K562 (cell line): ENCODE data around the gene HP. TPM values are rescaled to one million over a fixed set of nuclear protein-coding genes. Genes with fewer than 3 reads are reported as not detected.

Experiments
- ATAC-seq: fragments of 200-7000 bp; cut with Tn5 transposase; 3 replicates; pipeline ENCODE4 v1.9.1; 2020; ENCODE audit warnings: moderate library complexity
- BruUV-seq: library from RNA; stranded (reverse); fragments of 400-500 nt; replicated peaks from 2 replicates; lab custom pipeline; 2021; lab: Mats Ljungman, UMichigan
- CTCF ChIA-PET: fragments of 300-600 bp; formaldehyde crosslinking; extraction: SDS; loops from one replicate; lab custom pipeline; 2021; ENCODE audit warnings: low intra/inter-chr PET ratio; lab: Yijun Ruan, JAX
- POLR2A ChIA-PET: fragments of 300-600, 350-650 bp; sonication (Branson Sonifier 250); formaldehyde crosslinking; extraction: SDS; loops from one replicate; lab custom pipeline; 2021; ENCODE audit warnings: antibody characterized with exemption, inconsistent platforms; lab: Yijun Ruan, JAX
- DNase-seq, 4 experiments: peaks; one replicate each; pipeline versions ENCODE4 v3.0.0 to v3.0.0-alpha.2; 2011 to 2018; ENCODE audit warnings: low spot score in 3 of 4, mixed read lengths in 3 of 4; ENCODE audit errors: extremely low read depth in 1 of 4
- FAIRE-seq: peaks from 2 replicates; lab custom pipeline; 2011; peaks lifted over from hg19 to GRCh38; lab: Jason Lieb, UNC
- H2AFZ ChIP-seq: 2 replicates; pipeline ENCODE4 v1.6.0; 2011; ENCODE audit warnings: low read depth, low read length, control low read depth, inconsistent platforms
- H3K27ac ChIP-seq: fragments of 200-600 bp; 3 replicates; pipeline ENCODE4 v1.8.0; 2011; ENCODE audit warnings: low read depth, mild to moderate bottlenecking, control low read depth, inconsistent platforms, low read length, moderate library complexity, mixed read lengths; ENCODE audit errors: extremely low read depth
- H3K27me3 ChIP-seq, 2 experiments: fragments of 300-600 bp in 1 of 2; 2 replicates in 1 of 2; 3 replicates in 1 of 2; pipeline versions ENCODE4 v1.6.0 to v1.8.0; 2011; ENCODE audit warnings: inconsistent platforms in 2 of 2, low read length in 2 of 2, mild to moderate bottlenecking in 1 of 2, mixed read lengths in 1 of 2, moderate library complexity in 1 of 2; ENCODE audit not compliant: control insufficient read depth in 2 of 2, insufficient read depth in 2 of 2
- H3K36me3 ChIP-seq: fragments of 300-600 bp; 3 replicates; pipeline ENCODE4 v1.8.0; 2011; ENCODE audit warnings: mild to moderate bottlenecking, low read length, inconsistent platforms; ENCODE audit not compliant: control insufficient read depth, insufficient read depth
- H3K4me1 ChIP-seq, 2 experiments: fragments of 200-600 bp in 1 of 2; replicated peaks in 1 of 2; 2 replicates in 1 of 2; 3 replicates in 1 of 2; pipeline versions ENCODE4 v1.5.1 to v1.8.0; 2011; ENCODE audit warnings: inconsistent platforms in 2 of 2, low read length in 2 of 2, mild to moderate bottlenecking in 1 of 2, mixed read lengths in 1 of 2, moderate library complexity in 1 of 2; ENCODE audit not compliant: control insufficient read depth in 2 of 2, insufficient read depth in 2 of 2
- H3K4me2 ChIP-seq: 2 replicates; pipeline ENCODE4 v1.6.1; 2011; ENCODE audit warnings: low read length, control low read depth, inconsistent platforms, mixed read lengths; ENCODE audit not compliant: insufficient read depth
- H3K4me3 ChIP-seq: fragments of 200-600 bp; sonication (generic), shearing (Covaris generic); 2 replicates; pipeline ENCODE4 v1.5.1; 2016; ENCODE audit warnings: control low read depth, inconsistent platforms
- H3K79me2 ChIP-seq: fragments of 200-600 bp; 3 replicates; pipeline ENCODE4 v1.8.0; 2011; ENCODE audit warnings: low read length, inconsistent platforms; ENCODE audit not compliant: control insufficient read depth, insufficient read depth
- H3K9ac ChIP-seq, 2 experiments: 2 replicates each; pipeline versions ENCODE4 v1.6.0 to v1.6.1; 2011; ENCODE audit warnings: low read depth in 2 of 2, low read length in 2 of 2, control low read depth in 1 of 2, inconsistent platforms in 1 of 2, mild to moderate bottlenecking in 1 of 2, mixed read lengths in 1 of 2; ENCODE audit not compliant: insufficient read depth in 1 of 2
- H3K9me1 ChIP-seq: one replicate; pipeline ENCODE4 v1.6.0; 2011; ENCODE audit warnings: inconsistent platforms, mild to moderate bottlenecking, low read length, moderate library complexity; ENCODE audit not compliant: control insufficient read depth, insufficient read depth
- H3K9me3 ChIP-seq: replicated peaks from 2 replicates; pipeline ENCODE4 v1.5.1; 2011; ENCODE audit warnings: low read depth, low read length, inconsistent platforms; ENCODE audit not compliant: control insufficient read depth, insufficient read depth
- H4K20me1 ChIP-seq: replicated peaks from 2 replicates; pipeline ENCODE4 v1.6.1; 2011; ENCODE audit warnings: low read length, inconsistent platforms, mixed read lengths; ENCODE audit not compliant: control insufficient read depth, insufficient read depth
- ARID1B ChIP-seq: fragments of 450-650 bp; IDR thresholded peaks from 2 replicates; pipeline ENCODE4 v1.6.1; 2016; ENCODE audit warnings: antibody characterized with exemption, mild to moderate bottlenecking, inconsistent platforms
- BDP1 ChIP-seq: IDR thresholded peaks from 3 replicates; pipeline ENCODE4 v1.6.1; 2011; ENCODE audit not compliant: insufficient read length, insufficient read depth
- BHLHE40 ChIP-seq: IDR thresholded peaks from 2 replicates; pipeline ENCODE4 v1.6.1; 2011; ENCODE audit warnings: low read length, improper control_type of control experiment
- EGR1 ChIP-seq: fragments of 450-650 bp; conservative IDR thresholded peaks from 2 replicates; pipeline ENCODE4 v1.6.1; 2017; ENCODE audit warnings: mild to moderate bottlenecking
- ETV5 ChIP-seq: sonication (generic); formaldehyde crosslinking; IDR thresholded peaks from 2 replicates; pipeline ENCODE4 v1.4.0; 2020; ENCODE audit warnings: low read depth, mild to moderate bottlenecking, missing genetic modification reagents
- FOXJ3 ChIP-seq: sonication (generic); formaldehyde crosslinking; IDR thresholded peaks from 2 replicates; pipeline ENCODE4 v1.4.0; 2020; ENCODE audit warnings: mild to moderate bottlenecking, missing genetic modification reagents
- GABPB1 ChIP-seq: sonication (generic); formaldehyde crosslinking; IDR thresholded peaks from 2 replicates; pipeline ENCODE4 v1.8.0; 2022; ENCODE audit warnings: mild to moderate bottlenecking, missing genetic modification reagents
- HBP1 ChIP-seq: fragments of 450-650 bp; formaldehyde crosslinking; IDR thresholded peaks from 2 replicates; pipeline ENCODE4 v1.4.0; 2022; ENCODE audit warnings: missing genetic modification characterization
- HDAC2 ChIP-seq: fragments of 450-650 bp; IDR thresholded peaks from 2 replicates; pipeline ENCODE4 v1.6.1; 2016; ENCODE audit warnings: mild to moderate bottlenecking
- HDAC3 ChIP-seq: fragments of 450-650 bp; IDR thresholded peaks from 2 replicates; pipeline ENCODE4 v1.6.1; 2018; ENCODE audit warnings: borderline replicate concordance, mild to moderate bottlenecking, moderate library complexity; ENCODE audit not compliant: partially characterized antibody
- KDM1A ChIP-seq, 2 experiments: fragments of 450-650 bp; IDR thresholded peaks; 2 replicates each; pipeline ENCODE4 v1.6.1; 2016; ENCODE audit warnings: mild to moderate bottlenecking in 2 of 2
- SP2 ChIP-seq: IDR thresholded peaks from 2 replicates; pipeline ENCODE4 v1.6.1; 2011; ENCODE audit warnings: mild to moderate bottlenecking, low read depth, low read length, moderate library complexity; ENCODE audit not compliant: poor library complexity, severe bottlenecking; ENCODE audit errors: extremely low read depth
- TBL1XR1 ChIP-seq, 2 experiments: IDR thresholded peaks; 2 replicates each; pipeline ENCODE4 v1.6.1; 2012; ENCODE audit warnings: improper control_type of control experiment in 2 of 2, low read length in 2 of 2, mild to moderate bottlenecking in 1 of 2
- ZBTB11 ChIP-seq, 3 experiments: fragments of 200-800 bp in 1 of 3; fragments of 250-450 bp in 1 of 3; fragments of 450-650 bp in 1 of 3; sonication (Bioruptor Pico) in 1 of 3; sonication (Bioruptor generic) in 1 of 3; formaldehyde crosslinking in 1 of 3; IDR thresholded peaks; 2 replicates each; pipeline versions ENCODE4 v1.6.1 to v1.8.0; 2016 to 2022; ENCODE audit warnings: mild to moderate bottlenecking in 2 of 3, missing genetic modification characterization in 2 of 3, missing compliant biosample characterization in 1 of 3, moderate library complexity in 1 of 3
- ZBTB43 ChIP-seq: sonication (generic); formaldehyde crosslinking; IDR thresholded peaks from 2 replicates; pipeline ENCODE4 v1.8.0; 2023; ENCODE audit warnings: mild to moderate bottlenecking, missing genetic modification reagents
- ZNF778 ChIP-seq: fragments of 450-650 bp; formaldehyde crosslinking; IDR thresholded peaks from 2 replicates; pipeline ENCODE4 v1.4.0; 2020; ENCODE audit warnings: mild to moderate bottlenecking, moderate library complexity
- WGBS: fragments of 100-300 bp; shearing (Covaris generic); methylation state at CpG from one replicate; pipeline ENCODE4 v1.1.6; 2016; ENCODE audit warnings: low coverage, mixed read lengths; ENCODE audit not compliant: insufficient coverage; ENCODE audit errors: missing lambda C conversion rate; 5-methylcytosine and 5-hydroxymethylcytosine counted together
- in situ Hi-C: fragments of 300-500 bp; cut with MboI; formaldehyde crosslinking; loops from 4 replicates; pipeline ENCODE4 v1.15.0; 2018; ENCODE audit warnings: inconsistent platforms, mixed read lengths
- intact Hi-C: fragments of 100-400 bp; cut with micrococcal nuclease; formaldehyde crosslinking; loops from 2 replicates; pipeline ENCODE4 v1.14.2; 2022
- polyA plus RNA-seq, 8 experiments: library from polyadenylated mRNA; depleted of rRNA in 4 of 8; stranded (reverse) in 5 of 8; unstranded in 3 of 8; fragments of >200 nt; fragmentation: Nextera tagmentation in 2 of 8; fragmentation: Illumina TruSeq in 1 of 8; extraction: Ambion mirVana in 2 of 8; extraction: Trizol in 1 of 8; gene quantifications; 2 replicates each; pipeline versions ENCODE4 v1.2.1 to v1.2.3, GENCODE V29; 2011 to 2014; ENCODE audit warnings: inconsistent platforms in 1 of 8, missing spikeins in 1 of 8
- total RNA-seq, 7 experiments: library from RNA; depleted of rRNA in 6 of 7; stranded (reverse); fragments of >200 nt in 6 of 7; fragmentation: Illumina TruSeq in 2 of 7; extraction: Trizol in 2 of 7; gene quantifications; 2 replicates each; pipeline versions ENCODE4 v1.2.1 to v1.2.3, GENCODE V29; 2011 to 2021; ENCODE audit warnings: low replicate concordance in 1 of 7

The HP gene
- total and polyA plus RNA-seq, 9 of the 15 experiments (the other 6 are each of a cell fraction or from before 2014, with no cell fraction given) = 0.04 to 8.7 TPM; not detected in 7

- Histone ChIP-seq H3K9me3 (no peaks in the 10 kb centered on the region), H3K79me2 (peaks cover 13% of the 10 kb centered on the region; the same call in 2 of the 3 replicates), H3K27me3 (no peaks in the 10 kb centered on the region), H3K9me1 (no peaks in the 10 kb centered on the region), H3K27ac (peak overlapping the region; percentile 45), H3K36me3 (peaks cover 66% of the 10 kb centered on the region), H3K9ac (peak overlapping the region; percentile 11 to 17; a peak in 2 of 4 replicates), H3K4me3 (no peak overlapping the region), H4K20me1 (no peaks in the 10 kb centered on the region), H3K4me1 (peaks cover 24 to 29% of the 10 kb centered on the region in 2 experiments), H2AFZ (peak overlapping the region; percentile 11; the same call in 1 of the 2 replicates), H3K4me2 (peak overlapping the region; percentile 72)
- 19% methylated on average over 14 of the region's 15 CpGs for WGBS
- CTCF ChIA-PET = no interaction called here
- POLR2A ChIA-PET = interaction anchor here (0.6 to 1.7 kb wide), 6 partner anchors 8 to 116 kb away, joined by 3 to 4 read pairs (median 4); no protein-coding TSS in a partner anchor
- in situ Hi-C loops (no loop called here), intact Hi-C loops (no loop called here)
- DNase-seq (peak; percentile 63 to 90 (median 72)), ATAC-seq (peak; percentile 88), FAIRE-seq (peak; percentile 98)
- no TSS peak for BruUV-seq
- peak in 1 of 3 experiments; percentile 95; a peak in 2 of 6 replicates for TF ChIP-seq ZBTB11 (CRISPR knock-in tag; IDR thresholded peaks at IDR 0.05)
- TF ChIP-seq ARID1B = peak; percentile 78
- TF ChIP-seq HBP1 = no peak
- TF ChIP-seq GABPB1 (CRISPR knock-in tag) = no peak
- no peak for TF ChIP-seq ZNF778 (CRISPR knock-in tag)
- no peak for TF ChIP-seq ZBTB43
- TF ChIP-seq ETV5 (CRISPR knock-in tag) = no peak
- peak; percentile 21 to 36; a peak in 2 of 4 replicates for TF ChIP-seq KDM1A (IDR thresholded peaks at IDR 0.05)
- no peak for TF ChIP-seq SP2
- peak; percentile 22 for TF ChIP-seq EGR1
- TF ChIP-seq HDAC3 = peak; percentile 13
- no peak for TF ChIP-seq FOXJ3 (CRISPR knock-in tag)
- 0 out of 2 replicates have a peak, but pooled peaks have one; percentile 12 for TF ChIP-seq HDAC2
- 0 out of 2 replicates have a peak, but pooled peaks have one; percentile 17 for TF ChIP-seq BHLHE40
- TF ChIP-seq TBL1XR1 (IDR thresholded peaks at IDR 0.05; ENCODE audit: low read length in 2 of 2) = no peak
- no peak for TF ChIP-seq BDP1
Observed at GRCh38 chr16:72013888-72014581, 40.3 kb upstream of the HP start.
